Activated CD4-positive, alpha-beta T cell treated with anti-CD3 and anti-CD28 coated beads, Interleukin-2, Interleukin-6, amounts not matched to agents 100 ng/mL and 50 ng/mL, durations not matched to agents 16 hours and 8 hours (primary cell): ENCODE data around the gene STARD13.
"Not testable (repeated sequence)": the region's sequence is repeated elsewhere in the genome, so short reads cannot be mapped to it uniquely, and the experiment has no call there.

Experiments
- DNase-seq: peaks from one replicate; pipeline ENCODE4 v3.0.0-alpha.2; 2020

STARD13 gene

GRCh38 chr13:33195693-33196464, 89.7 kb downstream of the STARD13 start:
- DNase-seq = no peak

DNA sequence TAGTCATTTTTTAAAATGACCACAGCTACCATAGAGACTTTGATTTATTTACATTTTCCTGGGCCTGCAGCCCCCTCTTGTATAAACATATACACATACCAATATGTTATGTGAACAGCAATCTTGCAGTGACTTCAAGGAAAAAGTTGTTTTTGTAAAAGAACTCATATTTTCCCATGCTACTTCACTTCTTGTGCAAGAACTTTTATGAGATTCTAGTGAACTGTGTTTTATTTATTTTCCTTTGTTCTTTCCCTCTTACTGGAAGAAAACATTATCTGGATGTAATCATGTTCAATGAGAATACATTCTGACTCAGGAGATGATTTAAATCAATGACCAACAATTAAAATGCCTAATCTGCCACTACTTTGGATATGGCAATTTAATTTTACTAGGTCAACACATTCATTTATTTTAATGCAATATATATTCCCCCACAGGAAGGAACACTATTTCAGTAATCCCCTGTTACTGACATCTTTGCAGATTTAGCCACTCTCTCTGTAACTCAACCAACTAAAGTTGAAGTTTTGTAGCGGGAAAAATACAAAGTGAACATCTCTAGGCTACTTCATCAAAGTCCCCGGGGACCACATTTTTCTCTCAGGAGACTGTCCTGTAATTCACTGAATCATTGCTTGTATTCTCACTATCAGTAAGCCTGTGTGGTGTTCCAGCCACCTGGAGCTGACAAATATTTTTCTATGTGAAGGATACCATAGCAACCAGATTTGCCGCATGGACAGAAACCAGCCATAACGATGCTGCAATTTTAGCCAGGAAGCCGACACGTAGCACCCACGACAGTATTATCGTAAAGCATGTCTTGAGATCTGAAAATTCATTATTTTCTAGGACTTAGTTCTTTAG, 90.5 kb downstream of the STARD13 start:
- peak; percentile 14 for DNase-seq

DNA sequence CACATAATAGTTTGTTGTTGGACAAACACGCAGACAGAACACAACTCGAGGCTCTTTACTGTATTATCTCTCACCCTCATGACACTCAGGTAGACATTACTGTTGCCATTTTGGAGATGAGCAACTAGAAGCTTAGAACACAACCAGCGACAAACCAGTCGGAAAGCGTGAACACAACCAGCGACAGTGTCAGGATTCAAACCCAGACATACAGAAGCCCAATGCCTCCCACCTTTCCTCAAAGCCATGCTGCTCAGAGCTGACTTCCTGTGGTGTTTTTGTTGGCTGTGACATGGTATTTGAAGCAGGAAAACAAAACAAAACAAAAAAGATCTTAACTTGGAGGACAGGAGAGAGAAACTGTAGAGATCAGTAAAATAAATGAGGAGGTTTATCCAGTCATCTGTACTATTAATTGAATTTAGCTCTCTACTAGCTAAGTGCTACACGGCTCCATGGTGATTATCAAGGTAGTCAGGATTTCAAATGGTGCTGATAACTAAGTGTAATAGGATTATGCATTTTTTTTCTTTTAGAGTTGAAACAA, 92.1 kb downstream of the STARD13 start:
- DNase-seq = no peak

DNA sequence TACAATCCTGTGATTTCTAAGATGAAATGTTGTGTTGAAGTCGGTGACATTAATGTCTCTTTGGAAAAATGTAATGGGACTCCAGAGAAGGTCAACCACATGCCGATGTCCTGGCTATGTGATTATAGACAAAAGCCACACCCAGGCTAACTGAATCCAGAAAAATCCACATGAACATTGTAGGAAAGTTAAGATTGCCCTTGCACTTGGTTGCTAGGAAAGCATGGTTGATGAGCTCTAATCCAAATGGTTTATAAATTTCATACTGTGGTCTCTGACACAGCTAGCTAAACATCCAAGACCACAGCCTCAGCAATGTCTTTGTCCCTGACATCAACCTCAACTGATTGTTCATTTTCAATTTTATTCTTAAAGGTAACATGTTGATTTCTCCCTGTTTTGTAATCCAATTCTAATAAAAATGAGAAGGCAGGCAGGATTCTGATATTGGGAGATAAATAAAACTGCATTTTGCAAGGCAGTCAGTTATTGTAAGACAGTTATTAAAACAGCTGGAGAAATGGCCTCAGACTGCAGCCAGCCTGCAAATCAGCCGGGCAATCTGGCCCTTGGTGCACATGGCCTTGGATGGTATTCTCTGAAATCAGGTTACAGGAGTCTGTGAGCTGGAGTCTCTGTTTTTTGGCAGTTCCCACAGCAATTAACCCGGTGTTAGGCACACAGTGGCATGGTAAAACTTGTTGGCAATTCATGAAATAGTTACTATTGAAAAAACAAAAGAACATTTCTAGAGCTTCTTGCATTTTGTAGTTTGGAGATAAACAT, 93.9 kb downstream of the STARD13 start:
- no peak for DNase-seq

GRCh38 chr13:33189470-33189869, 96.1 kb downstream of the STARD13 start:
- DNase-seq = no peak

GRCh38 chr13:33188093-33188882, 97.3 kb downstream of the STARD13 start:
- DNase-seq = no peak

DNA sequence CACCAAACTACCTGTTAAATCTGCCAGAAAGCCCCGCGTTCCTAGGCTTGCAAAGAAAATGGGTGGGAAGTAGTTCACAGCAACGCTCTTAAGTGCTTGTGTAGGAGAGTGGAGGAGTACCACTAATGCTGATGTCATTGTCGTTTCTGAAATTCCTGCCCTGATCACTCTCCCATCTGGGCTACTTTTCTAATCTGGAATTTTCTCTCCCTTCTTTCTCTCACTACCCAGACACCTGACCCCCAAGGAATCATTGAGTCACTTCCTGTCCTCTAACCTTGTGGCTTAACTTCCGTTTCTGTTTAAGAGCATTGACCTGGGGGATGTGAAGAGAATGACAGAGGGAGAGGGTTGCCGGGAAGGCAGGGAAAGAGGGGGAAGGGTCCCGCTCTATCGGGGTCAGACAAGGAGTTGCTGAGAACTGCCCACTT, 98.7 kb downstream of the STARD13 start:
- DNase-seq = peak; percentile 44

GRCh38 chr13:33185853-33186252, 99.7 kb downstream of the STARD13 start:
- no peak for DNase-seq

DNA sequence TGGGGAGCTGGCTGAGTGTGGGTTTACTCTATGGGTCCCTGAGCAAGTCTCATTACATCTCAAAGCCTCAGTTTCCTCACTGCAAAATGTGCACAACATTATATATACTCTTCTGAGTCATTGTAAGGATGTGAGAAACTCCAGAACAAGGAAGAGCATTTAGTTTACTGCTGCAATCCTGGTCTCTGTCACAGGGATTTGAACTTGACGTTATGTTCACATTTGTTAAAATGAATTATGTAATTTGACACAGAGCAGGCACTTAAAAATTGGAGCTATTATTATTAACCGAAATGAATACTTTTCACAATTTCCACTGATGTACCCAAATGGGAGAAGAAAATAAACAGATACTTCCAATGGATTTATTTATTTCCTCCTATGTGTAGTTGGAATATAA, 101.0 kb downstream of the STARD13 start:
- no peak for DNase-seq

- DNase-seq = no peak
Observed at GRCh38 chr13:33184112-33184490, 101.5 kb downstream of the STARD13 start.

- no peak for DNase-seq
Observed at GRCh38 chr13:33183431-33184111, 102.0 kb downstream of the STARD13 start.

DNA sequence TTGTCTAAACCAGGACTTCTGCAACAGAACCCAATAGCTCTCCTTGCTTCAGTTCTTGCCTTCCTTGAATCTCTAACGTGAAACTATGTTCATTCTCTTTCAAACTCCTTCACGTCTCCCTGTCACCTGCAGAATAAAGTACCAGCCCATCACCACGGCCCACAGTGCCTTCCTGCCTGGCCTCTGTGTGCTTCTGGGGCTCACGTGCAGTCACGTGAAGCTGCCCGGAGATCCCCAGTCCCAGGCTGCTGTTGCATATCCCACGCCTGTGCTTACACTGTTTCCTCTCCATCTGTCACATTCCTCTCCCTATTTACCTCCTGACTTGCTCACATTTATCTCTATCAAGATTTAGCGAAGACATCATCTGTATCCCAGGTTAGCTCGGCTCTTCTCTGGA, 102.8 kb downstream of the STARD13 start:
- DNase-seq = no peak

DNA sequence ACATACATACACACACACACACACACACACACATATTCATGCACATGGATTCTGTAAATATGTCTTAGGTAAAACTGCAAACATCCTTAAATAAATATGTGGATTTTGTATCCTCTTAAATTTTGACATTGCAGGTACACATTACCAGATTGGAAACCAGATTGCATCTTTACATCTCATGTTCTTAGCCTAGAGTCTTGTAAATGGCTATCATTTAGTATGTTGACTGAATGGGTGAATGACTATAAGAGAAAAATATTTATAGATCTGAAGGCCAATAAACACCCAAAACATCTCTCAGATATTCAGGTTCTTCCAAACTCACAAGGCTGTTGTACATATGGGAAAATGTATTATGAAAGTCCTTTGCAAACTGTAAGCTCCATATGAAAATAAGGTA, 104.3 kb downstream of the STARD13 start:
- no peak for DNase-seq

- no peak for DNase-seq
Observed at GRCh38 chr13:33180122-33180804, 105.3 kb downstream of the STARD13 start.

GRCh38 chr13:33179463-33179862, 106.1 kb downstream of the STARD13 start:
- no peak for DNase-seq

GRCh38 chr13:33178209-33178840, 107.2 kb downstream of the STARD13 start:
- DNase-seq = no peak

DNA sequence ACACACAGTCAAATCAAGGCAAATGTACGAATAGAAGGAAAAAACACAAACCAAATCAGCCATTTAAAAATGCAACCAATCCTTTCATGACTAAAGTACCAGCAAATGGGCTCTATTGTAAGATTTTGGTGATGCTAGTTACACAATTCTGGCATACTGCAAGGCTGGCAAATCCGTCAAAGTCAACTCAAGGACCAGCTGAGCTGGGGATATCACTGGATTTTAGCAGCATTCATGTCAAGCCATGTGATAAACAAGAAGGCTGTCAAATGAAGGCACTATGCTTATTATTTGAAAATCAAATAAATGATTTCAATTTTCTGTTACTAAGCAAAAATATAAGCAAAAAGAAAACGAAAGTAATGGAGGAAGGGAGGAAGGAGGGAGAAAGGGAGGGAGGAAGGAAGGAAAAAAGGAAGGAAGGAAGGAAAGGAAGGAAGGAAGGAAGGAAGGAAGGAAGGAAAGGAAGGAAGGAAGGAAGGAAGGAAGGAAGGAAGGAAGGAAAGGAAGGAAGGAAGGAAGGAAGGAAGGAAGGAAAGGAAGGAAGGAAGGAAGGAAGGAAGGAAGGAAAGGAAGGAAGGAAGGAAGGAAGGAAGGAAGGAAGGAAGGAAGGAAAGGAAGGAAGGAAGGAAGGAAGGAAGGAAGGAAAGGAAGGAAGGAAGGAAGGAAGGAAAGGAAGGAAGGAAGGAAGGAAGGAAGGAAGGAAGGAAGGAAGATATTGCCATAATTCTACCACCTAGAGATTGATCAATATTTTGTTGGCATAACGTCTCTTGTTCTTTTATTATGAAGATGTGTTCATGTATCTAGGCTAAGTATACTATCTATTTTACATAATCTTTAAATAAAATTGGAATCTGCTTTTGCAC, 108.0 kb downstream of the STARD13 start:
- not testable (repeated sequence) for DNase-seq

GRCh38 chr13:33176526-33176925, 109.0 kb downstream of the STARD13 start:
- no peak for DNase-seq

DNA sequence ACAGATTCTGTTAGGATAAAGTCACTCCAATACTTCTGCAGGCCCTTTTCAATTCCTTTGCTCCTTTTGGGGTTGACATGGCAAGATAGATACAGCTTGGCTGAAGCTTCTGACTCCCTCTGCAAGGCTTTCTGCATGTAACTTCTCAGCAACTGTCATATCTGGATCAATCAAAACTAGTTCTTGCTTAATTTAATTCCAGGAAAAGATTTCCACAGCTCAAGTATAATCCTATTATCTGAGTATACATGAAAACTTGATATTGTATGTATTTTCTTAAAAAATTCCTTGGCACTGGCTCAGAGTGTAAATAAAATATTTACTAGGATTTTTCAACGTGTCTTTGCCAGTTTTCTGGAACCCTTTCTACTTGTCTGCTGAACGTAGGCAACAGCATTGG, 109.6 kb downstream of the STARD13 start:
- DNase-seq = no peak
